Bronchial epithelial cell (primary cell): ENCODE results near the gene PTPRD. TPM values are rescaled to one million over a fixed set of nuclear protein-coding genes. Genes with fewer than 3 reads are reported as not detected.

Experiments used
- DNase-seq: peaks from one replicate; pipeline ENCODE4 v3.0.0-alpha.2; 2010; ENCODE audit warnings: low read depth
- FAIRE-seq: peaks from 2 replicates; lab custom pipeline; 2011; peaks lifted over from hg19 to GRCh38; lab: Jason Lieb, UNC
- H3K27me3 ChIP-seq: 2 replicates; pipeline ENCODE4 v1.5.1; 2011; ENCODE audit warnings: low read length; ENCODE audit not compliant: control insufficient read depth, insufficient read depth
- H3K36me3 ChIP-seq: 2 replicates; pipeline ENCODE4 v1.5.1; 2011; ENCODE audit warnings: low read length; ENCODE audit not compliant: control insufficient read depth, insufficient read depth
- H3K4me3 ChIP-seq: 2 replicates; pipeline ENCODE4 v1.5.1; 2011; ENCODE audit warnings: mild to moderate bottlenecking, low read depth, low read length, control low read depth
- total RNA-seq: library from RNA; depleted of rRNA; stranded (reverse); fragments of >200 nt; gene quantifications from 2 replicates; pipeline ENCODE4 v1.2.1, GENCODE V29; 2014
- TF ChIP-seq, protein P1 (sequence below): IDR thresholded peaks from 2 replicates; pipeline ENCODE4 v1.5.1; 2011; ENCODE audit warnings: mild to moderate bottlenecking, moderate library complexity, low read length, control low read depth, inconsistent platforms; ENCODE audit not compliant: insufficient read depth, severe bottlenecking

PTPRD gene
- total RNA-seq, 1 donor from 2014 or later, result 2.9 TPM

DNA sequence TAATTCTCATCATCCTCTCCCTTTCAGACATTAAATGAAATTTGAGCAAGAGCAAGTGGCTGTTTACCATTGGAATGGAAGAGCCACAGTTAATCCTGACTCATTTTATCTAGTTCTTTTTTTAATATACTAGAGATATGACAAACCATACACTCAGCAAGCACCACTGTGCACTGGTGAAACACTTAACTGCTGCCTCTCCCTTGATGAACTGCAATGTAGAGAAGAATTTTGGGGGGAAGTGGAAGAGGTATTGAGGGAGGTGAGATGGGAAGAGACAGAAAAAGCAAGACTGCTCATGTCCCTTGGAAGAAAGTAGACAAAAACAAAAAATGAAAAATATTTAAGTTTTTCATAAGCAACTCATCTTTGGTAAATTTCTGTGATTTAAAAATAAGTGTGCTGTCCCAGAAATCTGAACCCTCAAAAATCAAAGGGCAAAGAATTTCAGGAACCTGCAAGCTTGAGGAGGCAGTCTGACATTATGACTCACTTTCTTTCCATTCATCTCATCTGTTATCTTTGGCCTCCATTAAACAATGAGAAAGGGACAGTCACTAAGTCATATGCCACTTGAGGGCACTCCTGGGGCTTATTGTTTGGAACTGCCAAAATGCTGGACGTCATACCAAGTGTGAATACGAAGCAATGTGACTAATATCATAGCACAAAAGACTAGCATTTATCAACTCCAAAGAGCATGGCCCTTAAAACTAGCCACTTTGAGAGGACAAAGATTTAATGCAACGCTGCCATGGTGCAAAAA lies 2246.5 kb downstream of the PTPRD start:
- H3K4me3 ChIP-seq, result no peak overlapping the region
- DNase-seq (peak; percentile 18), FAIRE-seq (no peak)
- no peaks in the 10 kb centered on the region for H3K36me3 ChIP-seq
- H3K27me3 ChIP-seq, result no peaks in the 10 kb centered on the region
- TF ChIP-seq, protein P1, sequence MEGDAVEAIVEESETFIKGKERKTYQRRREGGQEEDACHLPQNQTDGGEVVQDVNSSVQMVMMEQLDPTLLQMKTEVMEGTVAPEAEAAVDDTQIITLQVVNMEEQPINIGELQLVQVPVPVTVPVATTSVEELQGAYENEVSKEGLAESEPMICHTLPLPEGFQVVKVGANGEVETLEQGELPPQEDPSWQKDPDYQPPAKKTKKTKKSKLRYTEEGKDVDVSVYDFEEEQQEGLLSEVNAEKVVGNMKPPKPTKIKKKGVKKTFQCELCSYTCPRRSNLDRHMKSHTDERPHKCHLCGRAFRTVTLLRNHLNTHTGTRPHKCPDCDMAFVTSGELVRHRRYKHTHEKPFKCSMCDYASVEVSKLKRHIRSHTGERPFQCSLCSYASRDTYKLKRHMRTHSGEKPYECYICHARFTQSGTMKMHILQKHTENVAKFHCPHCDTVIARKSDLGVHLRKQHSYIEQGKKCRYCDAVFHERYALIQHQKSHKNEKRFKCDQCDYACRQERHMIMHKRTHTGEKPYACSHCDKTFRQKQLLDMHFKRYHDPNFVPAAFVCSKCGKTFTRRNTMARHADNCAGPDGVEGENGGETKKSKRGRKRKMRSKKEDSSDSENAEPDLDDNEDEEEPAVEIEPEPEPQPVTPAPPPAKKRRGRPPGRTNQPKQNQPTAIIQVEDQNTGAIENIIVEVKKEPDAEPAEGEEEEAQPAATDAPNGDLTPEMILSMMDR, result no peak

DNA sequence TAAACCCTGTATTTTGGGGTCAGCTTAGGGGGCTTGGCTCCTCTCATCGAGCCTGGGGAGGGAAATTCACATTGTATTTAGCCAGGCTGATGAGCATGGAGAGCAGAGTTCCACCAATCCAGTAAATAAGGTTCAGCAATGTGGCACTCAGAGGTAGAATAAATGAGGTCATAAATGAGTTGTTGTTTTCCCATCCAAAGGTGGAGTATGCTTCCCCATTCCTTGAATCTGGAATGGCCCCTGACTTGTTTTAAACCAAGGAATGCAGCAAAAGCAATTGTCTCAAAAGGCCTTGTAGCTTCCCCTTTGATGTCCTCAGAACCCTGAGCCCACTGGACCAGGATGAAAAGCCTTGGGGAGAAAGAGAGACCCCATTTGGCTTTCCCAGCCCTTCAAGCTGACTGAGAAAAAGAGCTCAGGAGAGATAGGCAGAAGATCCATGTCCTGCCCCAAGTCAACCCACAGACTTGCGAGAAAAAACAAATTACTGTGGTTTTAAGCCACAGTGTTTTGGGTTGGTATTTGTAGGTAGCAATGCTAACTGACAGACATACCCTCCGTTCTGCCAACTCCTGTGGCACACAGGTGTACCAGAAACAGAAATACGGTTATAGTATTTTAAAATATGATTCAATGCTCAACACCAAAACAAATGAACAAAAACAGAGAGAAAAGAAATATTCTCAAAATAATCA lies 2247.2 kb downstream of the PTPRD start:
- H3K27me3 ChIP-seq, result no peaks in the 10 kb centered on the region
- H3K36me3 ChIP-seq, result no peaks in the 10 kb centered on the region
- H3K4me3 ChIP-seq, result no peak overlapping the region
- FAIRE-seq (no peak), DNase-seq (no peak)
- TF ChIP-seq, protein P1, result no peak

DNA sequence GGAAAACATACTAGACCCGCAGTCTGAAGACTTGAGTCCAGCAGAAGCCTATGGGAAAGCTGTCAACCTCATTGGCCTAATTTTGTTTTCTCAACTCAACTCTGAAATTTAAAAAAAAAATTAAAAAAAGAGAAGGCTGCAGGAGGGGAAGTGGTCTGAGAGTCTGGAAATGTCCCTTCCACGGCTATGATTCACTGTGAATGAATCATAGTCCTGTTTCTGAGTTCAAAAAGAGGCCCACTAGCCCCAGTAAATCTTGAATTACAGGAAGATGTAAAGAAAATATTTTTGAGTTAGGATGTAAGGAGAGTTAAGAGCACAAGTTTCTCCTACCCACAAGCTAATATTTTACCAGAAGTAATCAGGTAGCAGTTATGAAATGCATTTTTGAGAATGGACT lies 2247.8 kb downstream of the PTPRD start:
- Histone ChIP-seq H3K4me3 (no peak overlapping the region), H3K36me3 (no peaks in the 10 kb centered on the region), H3K27me3 (no peaks in the 10 kb centered on the region)
- TF ChIP-seq, protein P1, result no peak
- DNase-seq, result peak; percentile 54
- FAIRE-seq, result no peak

DNA sequence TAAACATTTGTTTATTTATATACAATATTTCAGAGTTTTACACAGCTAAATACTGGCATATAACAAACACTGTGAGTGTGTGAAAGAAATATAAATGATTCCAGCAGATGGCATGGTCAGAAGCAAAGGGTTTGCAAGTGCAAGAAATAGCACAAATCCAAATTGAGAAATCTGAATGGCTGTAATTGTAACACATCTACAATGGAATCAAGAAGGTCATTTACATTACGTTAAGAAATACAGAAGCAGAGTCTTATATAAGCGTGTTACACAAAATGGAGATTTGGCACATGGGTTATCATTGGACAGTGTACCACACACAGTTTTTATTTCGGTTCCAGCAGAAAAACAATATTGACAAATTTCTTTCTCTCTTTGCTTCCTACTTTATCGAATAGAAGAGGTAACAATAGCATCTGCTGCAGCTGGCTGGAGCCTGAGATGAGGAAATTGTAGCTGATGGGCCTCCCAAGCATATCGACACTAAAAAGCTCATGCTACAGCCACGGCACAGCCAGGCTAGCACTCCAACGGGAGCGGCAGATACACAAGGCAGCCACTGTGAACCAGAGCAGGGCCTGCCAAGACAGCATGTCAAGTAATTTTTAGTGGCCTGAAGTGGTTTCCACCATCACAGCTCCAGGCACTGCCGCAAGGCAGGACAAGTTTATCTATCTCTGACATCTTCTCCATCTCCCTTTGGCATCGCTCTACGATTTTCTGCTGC lies 2248.6 kb downstream of the PTPRD start:
- DNase-seq (no peak), FAIRE-seq (no peak)
- no peaks in the 10 kb centered on the region for H3K27me3 ChIP-seq
- TF ChIP-seq, protein P1, result no peak
- H3K36me3 ChIP-seq, result no peaks in the 10 kb centered on the region
- no peak overlapping the region for H3K4me3 ChIP-seq

DNA sequence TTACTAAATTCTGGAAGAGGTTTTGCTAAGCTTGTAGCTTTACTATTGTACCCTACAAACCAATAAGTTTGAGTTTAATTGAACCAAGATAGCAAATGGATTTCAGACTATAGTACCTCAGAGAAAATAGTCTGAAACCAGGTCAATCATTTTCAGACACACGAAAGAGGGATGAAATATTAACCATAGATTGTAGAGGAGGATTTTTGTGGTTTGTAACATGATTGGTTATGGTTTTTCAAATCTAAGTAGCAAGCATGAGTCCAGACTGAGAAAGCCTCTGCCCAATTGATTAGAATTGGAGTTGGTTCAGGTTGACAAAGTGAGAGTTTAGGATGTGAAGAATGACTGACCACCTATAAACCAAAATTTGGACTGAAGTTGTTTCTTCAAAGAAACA lies 2250.6 kb downstream of the PTPRD start:
- H3K36me3 ChIP-seq, result no peaks in the 10 kb centered on the region
- H3K4me3 ChIP-seq, result no peak overlapping the region
- DNase-seq (no peak), FAIRE-seq (no peak)
- TF ChIP-seq, protein P1, result no peak
- H3K27me3 ChIP-seq, result no peaks in the 10 kb centered on the region
